ELF-1 (cell line): ENCODE data around the gene PAGR1.
"Not testable (repeated sequence)": the region's sequence is repeated elsewhere in the genome, so short reads cannot be mapped to it uniquely, and the experiment has no call there.

Experiments used
- DNase-seq: peaks from one replicate; pipeline ENCODE4 v3.0.0-alpha.2; 2016; ENCODE audit warnings: low read depth, low spot score

PAGR1 gene

GRCh38 chr16:29811896-29812665 lies 3.9 kb upstream of the PAGR1 start, which contains the start of gene PRRT2:
Gene PRRT2 (plus strand): TSS chr16:29812193. CDS start chr16:29813055, 862 bp downstream.
- DNase-seq: peak; percentile 74

DNA sequence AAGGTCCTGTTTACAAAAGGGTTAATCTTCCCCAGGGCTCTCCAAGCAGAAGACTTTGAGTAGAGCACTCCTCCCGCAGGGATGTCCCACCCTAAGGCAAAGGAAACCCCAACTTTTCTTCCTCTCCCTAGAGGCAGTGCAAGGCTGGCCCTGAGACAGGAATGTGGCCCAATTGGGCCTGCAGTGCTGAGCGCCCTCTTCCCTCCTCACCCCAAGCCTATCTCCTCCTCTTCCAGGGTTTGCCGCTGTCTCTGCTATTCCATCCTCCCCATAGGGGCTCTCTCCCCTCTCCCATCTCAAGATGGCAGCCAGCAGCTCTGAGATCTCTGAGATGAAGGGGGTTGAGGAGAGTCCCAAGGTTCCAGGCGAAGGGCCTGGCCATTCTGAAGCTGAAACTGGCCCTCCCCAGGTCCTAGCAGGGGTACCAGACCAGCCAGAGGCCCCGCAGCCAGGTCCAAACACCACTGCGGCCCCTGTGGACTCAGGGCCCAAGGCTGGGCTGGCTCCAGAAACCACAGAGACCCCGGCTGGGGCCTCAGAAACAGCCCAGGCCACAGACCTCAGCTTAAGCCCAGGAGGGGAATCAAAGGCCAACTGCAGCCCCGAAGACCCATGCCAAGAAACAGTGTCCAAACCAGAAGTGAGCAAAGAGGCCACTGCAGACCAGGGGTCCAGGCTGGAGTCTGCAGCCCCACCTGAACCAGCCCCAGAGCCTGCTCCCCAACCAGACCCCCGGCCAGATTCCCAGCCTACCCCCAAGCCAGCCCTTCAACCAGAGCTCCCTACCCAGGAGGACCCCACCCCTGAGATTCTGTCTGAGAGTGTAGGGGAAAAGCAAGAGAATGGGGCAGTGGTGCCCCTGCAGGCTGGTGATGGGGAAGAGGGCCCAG lies 3.0 kb upstream of the PAGR1 start:
- DNase-seq: no peak

DNA sequence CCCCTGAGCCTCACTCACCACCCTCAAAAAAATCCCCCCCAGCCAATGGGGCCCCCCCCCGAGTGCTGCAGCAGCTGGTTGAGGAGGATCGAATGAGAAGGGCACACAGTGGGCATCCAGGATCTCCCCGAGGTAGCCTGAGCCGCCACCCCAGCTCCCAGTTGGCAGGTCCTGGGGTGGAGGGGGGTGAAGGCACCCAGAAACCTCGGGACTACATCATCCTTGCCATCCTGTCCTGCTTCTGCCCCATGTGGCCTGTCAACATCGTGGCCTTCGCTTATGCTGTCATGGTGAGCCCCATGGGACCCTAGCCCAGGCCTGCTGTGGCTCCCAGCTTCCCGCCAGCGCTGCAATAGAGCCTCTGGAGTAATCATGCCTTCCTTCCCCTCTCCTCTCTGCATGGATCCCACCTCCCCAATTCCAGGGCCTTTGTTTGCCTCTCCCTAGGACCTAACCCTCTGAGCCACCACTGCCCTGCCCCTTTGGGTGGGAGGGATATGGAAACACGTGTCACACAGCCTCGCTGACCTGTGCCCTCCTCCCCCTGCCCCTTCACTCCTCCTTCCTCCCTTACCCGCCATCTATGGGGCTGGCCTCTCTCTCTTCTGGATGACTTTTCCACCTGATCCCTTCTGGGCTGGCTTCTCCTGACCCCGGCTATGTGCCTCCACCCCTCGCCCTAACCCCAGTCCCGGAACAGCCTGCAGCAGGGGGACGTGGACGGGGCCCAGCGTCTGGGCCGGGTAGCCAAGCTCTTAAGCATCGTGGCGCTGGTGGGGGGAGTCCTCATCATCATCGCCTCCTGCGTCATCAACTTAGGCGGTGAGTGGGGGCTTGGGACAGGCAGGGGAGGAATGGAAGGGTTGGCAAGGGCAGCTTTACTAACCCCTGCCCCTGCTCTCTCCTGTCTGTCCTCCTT lies 2.0 kb upstream of the PAGR1 start:
- DNase-seq: no peak

GRCh38 chr16:29814592-29814991 lies 1.4 kb upstream of the PAGR1 start:
- DNase-seq: no peak

- peak; percentile 55 for DNase-seq
Measured at GRCh38 chr16:29815032-29815721, 775 bp upstream of the PAGR1 start.

- peak; percentile 74 for DNase-seq
Measured at GRCh38 chr16:29816694-29817441, 916 bp downstream of the PAGR1 start.

DNA sequence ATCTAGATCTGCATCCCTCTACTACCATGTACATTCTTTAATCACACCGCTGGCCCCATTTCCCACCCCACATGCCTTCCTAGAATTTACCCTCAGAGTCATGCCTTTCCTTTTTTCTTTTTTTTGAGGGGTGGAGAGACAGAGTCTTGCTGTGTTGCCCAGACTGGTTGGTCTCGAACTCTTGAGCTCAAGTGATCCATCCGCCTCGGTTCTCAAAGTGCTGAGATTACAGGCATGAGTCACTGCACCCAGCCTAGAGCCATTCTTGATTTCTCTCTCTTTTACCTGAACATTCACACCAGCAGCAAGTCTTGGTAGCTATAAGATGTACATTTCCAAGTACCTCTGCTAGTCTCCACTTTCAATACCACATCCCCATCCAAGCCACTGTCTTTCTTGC lies 2.1 kb downstream of the PAGR1 start:
- DNase-seq: no peak

- no peak for DNase-seq
Measured at GRCh38 chr16:29819506-29819905, 3.6 kb downstream of the PAGR1 start.

GRCh38 chr16:29820271-29820701 lies 4.3 kb downstream of the PAGR1 start, which contains the start of gene MVP:
Gene MVP (plus strand): TSS chr16:29820462. CDS start chr16:29830550, 10,088 bp downstream.
- DNase-seq: no peak

- DNase-seq: no peak
Measured at GRCh38 chr16:29820730-29821642, 5.0 kb downstream of the PAGR1 start.

GRCh38 chr16:29821643-29822115 lies 5.7 kb downstream of the PAGR1 start:
- DNase-seq: peak; percentile 79

DNA sequence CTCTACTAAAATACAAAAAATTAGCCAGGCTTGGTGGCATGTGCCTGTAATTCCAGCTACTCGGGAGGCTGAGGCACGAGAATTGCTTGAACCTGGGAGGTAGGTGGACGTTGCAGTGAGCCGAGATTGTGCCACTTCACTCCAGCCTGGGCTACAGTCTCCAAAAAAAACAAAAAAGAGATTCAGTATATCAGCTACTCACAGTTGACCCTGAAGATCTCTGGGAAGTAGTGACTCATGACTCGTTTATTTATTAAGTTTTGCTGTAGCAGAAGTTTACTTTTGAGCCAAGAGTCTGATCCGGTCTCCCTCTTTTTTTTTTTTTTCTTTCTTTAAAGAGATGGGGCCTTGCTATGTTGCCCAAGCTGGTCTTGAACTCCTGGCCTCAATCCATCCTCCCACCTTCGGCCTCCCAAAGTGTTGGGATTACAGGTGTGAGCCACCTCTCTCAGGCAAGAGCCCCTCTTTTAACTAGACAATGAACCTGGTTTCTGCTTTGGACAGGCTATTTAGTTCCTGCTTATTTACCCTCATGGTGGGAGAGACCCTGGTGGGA lies 8.7 kb downstream of the PAGR1 start:
- no peak for DNase-seq

- no peak for DNase-seq
Measured at GRCh38 chr16:29825145-29826044, 9.4 kb downstream of the PAGR1 start.

DNA sequence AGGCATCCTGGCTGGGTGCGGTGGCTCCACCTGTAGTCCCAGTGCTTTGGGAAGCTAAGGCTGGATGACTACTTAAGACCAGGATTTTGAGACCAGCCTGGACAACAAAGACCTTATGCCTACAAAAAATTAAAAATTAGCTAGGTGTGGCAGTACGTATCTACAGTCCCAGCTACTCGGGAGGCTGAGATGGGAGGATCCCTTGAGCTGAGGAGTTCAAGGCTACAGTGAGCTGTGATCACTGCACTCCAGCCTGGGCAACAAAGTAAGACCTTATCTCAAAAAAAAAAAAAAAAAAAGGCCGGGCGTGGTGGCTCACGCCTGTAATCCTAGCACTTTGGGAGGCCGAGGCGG lies 10.4 kb downstream of the PAGR1 start:
- DNase-seq: no peak

GRCh38 chr16:29830774-29831173 lies 14.8 kb downstream of the PAGR1 start:
- DNase-seq: no peak

DNA sequence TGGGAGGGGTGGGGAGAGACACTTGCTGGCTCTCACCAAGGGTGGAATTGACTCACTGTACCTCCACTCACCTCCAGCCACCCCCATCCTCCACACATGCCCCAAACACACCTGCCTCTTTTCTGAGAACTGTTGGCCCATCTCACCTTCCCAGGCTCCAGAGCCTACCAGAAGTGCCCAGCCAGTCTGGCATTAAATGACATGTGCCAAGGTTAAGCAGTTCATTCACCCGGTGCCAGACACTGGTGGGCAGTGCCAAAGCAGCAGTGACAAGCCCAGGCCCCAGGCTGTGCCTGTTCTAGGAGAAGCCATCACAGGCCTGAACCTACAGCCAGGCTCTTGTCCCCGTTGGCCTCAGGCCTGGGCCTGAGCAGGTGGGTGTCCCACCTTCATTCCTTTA lies 15.5 kb downstream of the PAGR1 start:
- no peak for DNase-seq

DNA sequence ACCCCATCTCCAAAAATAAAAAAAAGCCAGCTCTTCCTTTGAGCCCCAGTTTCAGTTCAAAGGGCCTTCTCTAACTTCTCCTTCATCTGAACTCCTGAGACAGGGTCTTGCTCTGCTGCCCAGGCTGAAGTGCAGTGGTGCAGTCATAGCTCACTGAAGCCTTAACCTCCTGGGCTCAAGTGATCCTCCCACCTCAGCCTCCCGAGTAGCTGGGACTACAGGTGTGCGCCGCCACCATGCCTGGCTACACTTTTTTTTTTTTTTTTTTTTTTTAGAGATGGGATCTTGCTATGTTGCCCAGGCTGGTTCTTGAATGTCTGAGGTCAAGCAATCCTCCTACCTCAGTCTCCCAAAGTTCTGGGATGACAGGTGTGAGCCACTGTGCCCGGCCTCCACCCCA lies 17.3 kb downstream of the PAGR1 start:
- not testable (repeated sequence) for DNase-seq

DNA sequence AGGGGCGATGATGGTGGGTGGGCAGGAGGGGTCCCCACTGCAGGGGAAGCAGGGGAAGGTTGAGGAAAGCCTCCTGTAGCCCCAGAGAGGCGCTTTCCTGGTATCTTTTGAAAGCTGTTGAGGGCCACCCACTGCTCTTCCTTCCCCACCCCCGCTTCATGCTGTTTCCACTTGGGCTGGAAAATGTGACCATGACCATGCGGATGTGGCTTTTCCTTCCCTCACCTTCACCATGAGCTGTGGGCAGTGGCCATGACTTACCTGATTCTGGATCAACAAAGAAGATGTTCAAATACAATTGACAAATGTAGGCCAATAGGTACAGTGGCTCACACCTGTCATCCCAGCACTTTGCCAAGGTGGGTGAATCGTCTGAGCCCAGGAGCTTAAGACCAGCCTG lies 18.1 kb downstream of the PAGR1 start:
- no peak for DNase-seq
